Measurements from ENCODE around the gene PZP. TPM values are rescaled to one million over a fixed set of nuclear protein-coding genes. Genes with fewer than 3 reads are reported as not detected.

PZP gene
- total and polyA plus RNA-seq, 2 of the 13 experiments (the other 11 are each of a cell fraction or from before 2014, with no cell fraction given), result 0.07 to 0.89 TPM

GRCh38 chr12:9120487-9121184 lies 87.6 kb downstream of the PZP start (continued):
- peak; percentile 77 for TF ChIP-seq ZNF460 (CRISPR knock-in tag; IDR thresholded peaks at IDR 0.05; ENCODE audit: borderline replicate concordance)
- no peak for TF ChIP-seq ZNF652 (CRISPR knock-in tag; IDR thresholded peaks at IDR 0.05; ENCODE audit: borderline replicate concordance, low read depth)
- TF ChIP-seq PAWR (CRISPR knock-in tag; IDR thresholded peaks at IDR 0.05; ENCODE audit: borderline replicate concordance), result no peak
- peak; percentile 56; the same call in 1 of the 2 replicates for TF ChIP-seq ZNF770 (CRISPR knock-in tag; IDR thresholded peaks at IDR 0.05)
- no peak for TF ChIP-seq SOX13 (IDR thresholded peaks at IDR 0.05)
- peak in 1 of 2 experiments; percentile 32; a peak in 1 of 4 replicates for TF ChIP-seq SOX13 (CRISPR knock-in tag; conservative IDR thresholded peaks at IDR 0.05 in 1 of 2, IDR thresholded peaks at IDR 0.05 in 1 of 2)
- 0 out of 2 replicates have a peak, but pooled peaks have one; percentile 11 for TF ChIP-seq ZNF501 (CRISPR knock-in tag; IDR thresholded peaks at IDR 0.05)
- no peak for TF ChIP-seq SP4 (CRISPR knock-in tag; IDR thresholded peaks at IDR 0.05)
- no peak for TF ChIP-seq ZNF230 (CRISPR knock-in tag; IDR thresholded peaks at IDR 0.05)
- TF ChIP-seq NKX3-1 (CRISPR knock-in tag; IDR thresholded peaks at IDR 0.05), result no peak
- no peak for TF ChIP-seq TSC22D2 (CRISPR knock-in tag; IDR thresholded peaks at IDR 0.05; ENCODE audit: borderline replicate concordance)
- no peak for TF ChIP-seq ZNF781 (CRISPR knock-in tag; IDR thresholded peaks at IDR 0.05; ENCODE audit: borderline replicate concordance, not compliant biosample characterization)
- no peak for TF ChIP-seq ZNF567 (CRISPR knock-in tag; IDR thresholded peaks at IDR 0.05; ENCODE audit: borderline replicate concordance)
- TF ChIP-seq ZNF784 (CRISPR knock-in tag; IDR thresholded peaks at IDR 0.05; ENCODE audit: borderline replicate concordance), result no peak
- no peak for TF ChIP-seq ZSCAN30 (CRISPR knock-in tag; IDR thresholded peaks at IDR 0.05)
- TF ChIP-seq, protein P1, sequence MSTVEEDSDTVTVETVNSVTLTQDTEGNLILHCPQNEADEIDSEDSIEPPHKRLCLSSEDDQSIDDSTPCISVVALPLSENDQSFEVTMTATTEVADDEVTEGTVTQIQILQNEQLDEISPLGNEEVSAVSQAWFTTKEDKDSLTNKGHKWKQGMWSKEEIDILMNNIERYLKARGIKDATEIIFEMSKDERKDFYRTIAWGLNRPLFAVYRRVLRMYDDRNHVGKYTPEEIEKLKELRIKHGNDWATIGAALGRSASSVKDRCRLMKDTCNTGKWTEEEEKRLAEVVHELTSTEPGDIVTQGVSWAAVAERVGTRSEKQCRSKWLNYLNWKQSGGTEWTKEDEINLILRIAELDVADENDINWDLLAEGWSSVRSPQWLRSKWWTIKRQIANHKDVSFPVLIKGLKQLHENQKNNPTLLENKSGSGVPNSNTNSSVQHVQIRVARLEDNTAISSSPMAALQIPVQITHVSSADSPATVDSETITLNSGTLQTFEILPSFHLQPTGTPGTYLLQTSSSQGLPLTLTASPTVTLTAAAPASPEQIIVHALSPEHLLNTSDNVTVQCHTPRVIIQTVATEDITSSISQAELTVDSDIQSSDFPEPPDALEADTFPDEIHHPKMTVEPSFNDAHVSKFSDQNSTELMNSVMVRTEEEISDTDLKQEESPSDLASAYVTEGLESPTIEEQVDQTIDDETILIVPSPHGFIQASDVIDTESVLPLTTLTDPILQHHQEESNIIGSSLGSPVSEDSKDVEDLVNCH (CRISPR knock-in tag; IDR thresholded peaks at IDR 0.05), result no peak
- no peak for TF ChIP-seq GABPB1 (CRISPR knock-in tag; IDR thresholded peaks at IDR 0.05)
- TF ChIP-seq ZFAT (CRISPR knock-in tag; conservative IDR thresholded peaks at IDR 0.05), result no peak
- TF ChIP-seq, protein P2, sequence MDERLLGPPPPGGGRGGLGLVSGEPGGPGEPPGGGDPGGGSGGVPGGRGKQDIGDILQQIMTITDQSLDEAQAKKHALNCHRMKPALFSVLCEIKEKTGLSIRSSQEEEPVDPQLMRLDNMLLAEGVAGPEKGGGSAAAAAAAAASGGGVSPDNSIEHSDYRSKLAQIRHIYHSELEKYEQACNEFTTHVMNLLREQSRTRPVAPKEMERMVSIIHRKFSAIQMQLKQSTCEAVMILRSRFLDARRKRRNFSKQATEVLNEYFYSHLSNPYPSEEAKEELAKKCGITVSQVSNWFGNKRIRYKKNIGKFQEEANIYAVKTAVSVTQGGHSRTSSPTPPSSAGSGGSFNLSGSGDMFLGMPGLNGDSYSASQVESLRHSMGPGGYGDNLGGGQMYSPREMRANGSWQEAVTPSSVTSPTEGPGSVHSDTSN (CRISPR knock-in tag; IDR thresholded peaks at IDR 0.05), result no peak
- no peak for TF ChIP-seq RELA (CRISPR knock-in tag; IDR thresholded peaks at IDR 0.05)
- TF ChIP-seq SOX5 (CRISPR knock-in tag; IDR thresholded peaks at IDR 0.05; ENCODE audit: borderline replicate concordance), result no peak; the same call in 1 of the 2 replicates
- no peak for TF ChIP-seq LBX2 (CRISPR knock-in tag; IDR thresholded peaks at IDR 0.05; ENCODE audit: borderline replicate concordance)
- no peak for TF ChIP-seq MTA3 (CRISPR knock-in tag; IDR thresholded peaks at IDR 0.05)
- TF ChIP-seq ZNF354B (CRISPR knock-in tag; IDR thresholded peaks at IDR 0.05), result no peak
